ENCODE results near the gene ZFAND2A.

- no peak for TF ChIP-seq GABPA (IDR thresholded peaks at IDR 0.05; ENCODE audit: low read depth)
- no peak for TF ChIP-seq CTCF (IDR thresholded peaks at IDR 0.05; ENCODE audit: insufficient read depth, low read length)
Measured at GRCh38 chr7:1125603-1125969, 34.4 kb downstream of the ZFAND2A start.
